NCI-H1694 (cell line): Measurements from ENCODE around the gene GPD1L.
"Not testable (repeated sequence)": the region's sequence is repeated elsewhere in the genome, so short reads cannot be mapped to it uniquely, and the experiment has no call there.

Experiments used
- DNase-seq: peaks from one replicate; lab custom pipeline; 2025; lab: John Stamatoyannopoulos, UW

The GPD1L gene

DNA sequence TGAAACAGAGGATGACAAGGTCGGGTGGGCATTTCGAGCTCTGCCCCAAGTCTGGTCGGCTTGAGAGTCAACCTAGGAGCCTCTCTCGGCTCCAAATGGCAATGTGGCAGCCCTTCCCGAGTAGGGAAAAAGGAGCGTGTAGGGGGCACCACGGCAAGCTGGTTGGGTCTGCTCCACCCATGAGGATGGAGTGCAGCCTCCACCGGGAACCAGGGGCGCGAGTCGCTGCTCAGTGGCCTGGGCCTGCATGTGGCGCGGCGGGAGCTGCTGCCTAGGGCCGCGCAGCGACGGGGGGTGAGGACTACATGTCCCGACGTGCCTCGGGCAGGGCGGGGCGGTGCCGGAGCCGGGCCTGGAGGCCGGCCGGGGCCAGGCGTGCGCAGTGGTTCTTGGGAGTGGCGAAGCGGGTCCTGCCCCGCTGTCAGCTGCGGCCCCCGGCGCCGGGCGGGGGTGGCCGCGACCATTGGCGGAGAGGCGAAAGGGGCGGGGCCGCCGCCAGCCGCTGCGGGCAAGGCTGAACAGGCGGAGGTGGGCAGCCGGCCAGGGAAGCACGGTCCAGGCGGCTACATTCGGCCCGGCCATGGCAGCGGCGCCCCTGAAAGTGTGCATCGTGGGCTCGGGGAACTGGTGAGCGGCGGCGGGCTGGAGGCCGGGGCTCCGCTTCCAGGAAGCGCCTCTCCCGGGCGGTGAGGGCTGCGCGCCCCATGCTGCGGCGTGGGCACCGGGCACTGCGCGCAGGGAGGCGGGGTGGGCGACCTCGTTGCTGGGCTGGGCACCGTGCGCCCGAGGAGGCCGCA lies at the start of gene GPD1L:
TSS of gene GPD1L (plus strand) at position 489 of the 797 bp plus-strand sequence. CDS start at position 581, 92 bp downstream.
- peak; percentile 31 for DNase-seq

GRCh38 chr3:32058465-32058864 lies 48.0 kb upstream of the GPD1L start:
- DNase-seq = not testable (repeated sequence)

- DNase-seq = no peak
These were observed 43.4 kb upstream of the GPD1L start for GRCh38 chr3:32062950-32063582.

DNA sequence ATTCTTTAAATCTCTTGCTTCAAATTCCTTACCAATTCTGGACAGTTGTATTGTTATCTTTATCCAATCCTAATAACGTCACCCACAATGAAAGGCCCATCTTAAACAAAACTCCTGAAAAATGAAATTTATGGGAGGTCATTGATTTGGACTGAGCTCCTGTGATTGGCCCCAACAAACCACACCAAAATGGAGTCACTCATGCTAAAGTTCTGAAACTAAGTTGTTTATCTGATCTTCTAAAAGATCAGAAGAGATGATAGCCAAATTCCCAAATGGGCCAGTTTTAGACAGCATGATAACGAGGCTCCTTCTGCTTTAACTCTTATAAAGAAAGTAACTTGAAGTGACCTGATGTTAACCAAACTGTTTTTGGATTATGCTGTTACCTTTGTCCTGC lies 39.7 kb upstream of the GPD1L start:
- DNase-seq = no peak

DNA sequence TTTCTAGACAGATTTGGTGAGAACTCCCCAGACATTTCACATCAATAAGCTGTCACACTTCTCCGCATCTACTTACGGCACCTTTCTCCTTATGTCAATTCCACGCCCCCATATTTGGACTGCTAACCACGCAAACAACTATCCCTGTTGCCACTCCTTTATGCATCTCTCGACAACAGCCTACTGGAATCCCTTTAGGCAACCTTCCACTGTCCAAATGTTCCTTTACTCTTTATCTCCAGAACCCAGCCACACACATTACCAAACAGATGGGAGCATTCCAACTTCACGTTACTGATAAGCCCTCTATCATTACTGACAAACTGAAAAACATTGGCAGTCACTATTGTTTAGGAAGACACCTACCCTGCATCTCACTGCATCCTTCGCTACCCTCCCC lies 32.2 kb upstream of the GPD1L start:
- not testable (repeated sequence) for DNase-seq

DNA sequence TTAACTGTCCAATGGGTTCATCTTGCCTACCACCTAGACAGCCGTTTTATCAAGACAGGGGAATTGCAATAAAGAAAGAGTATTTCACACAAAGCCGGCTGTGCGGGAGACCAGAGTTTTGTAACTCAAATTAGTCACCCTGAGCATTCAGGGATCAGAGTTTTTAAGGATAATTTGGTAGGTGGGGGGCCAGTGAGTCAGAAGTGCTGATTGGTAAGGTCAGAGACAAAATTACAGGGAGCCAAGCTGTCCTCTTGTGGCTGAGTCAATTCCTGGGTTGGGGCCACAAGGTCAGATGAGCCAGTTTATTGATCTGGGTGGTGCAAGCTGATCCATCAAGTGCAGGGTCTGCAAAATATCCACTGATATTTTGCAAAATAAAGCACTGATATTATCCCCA lies 29.9 kb upstream of the GPD1L start:
- DNase-seq = no peak

- DNase-seq = no peak
These were observed 28.9 kb upstream of the GPD1L start for GRCh38 chr3:32077260-32078084.

DNA sequence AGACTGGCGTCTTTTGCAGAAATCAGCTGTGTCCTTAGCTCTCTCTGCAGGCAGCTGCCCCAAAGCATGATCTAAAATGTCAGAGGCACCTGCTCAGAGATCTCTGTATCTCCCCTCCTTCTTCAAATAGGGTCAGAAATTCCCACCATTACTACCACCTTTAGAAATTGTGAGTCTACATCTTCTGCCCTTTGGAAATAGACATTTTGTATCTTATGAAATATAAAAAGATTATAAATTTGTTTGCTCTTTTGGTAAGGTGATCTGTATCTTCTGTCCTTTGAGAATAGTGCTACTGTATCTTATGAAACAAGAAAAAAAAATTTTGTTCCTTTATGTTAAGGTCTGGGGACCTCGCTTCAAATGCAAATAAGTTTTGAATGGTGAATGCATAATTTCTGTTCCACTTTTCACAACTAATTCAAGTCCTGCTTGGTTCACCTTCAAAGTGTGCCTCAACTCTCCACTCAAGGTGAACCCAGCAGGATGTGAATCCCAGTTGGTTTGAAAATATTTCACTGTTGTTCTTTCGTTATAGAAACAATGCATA lies 28.3 kb upstream of the GPD1L start:
- no peak for DNase-seq

DNA sequence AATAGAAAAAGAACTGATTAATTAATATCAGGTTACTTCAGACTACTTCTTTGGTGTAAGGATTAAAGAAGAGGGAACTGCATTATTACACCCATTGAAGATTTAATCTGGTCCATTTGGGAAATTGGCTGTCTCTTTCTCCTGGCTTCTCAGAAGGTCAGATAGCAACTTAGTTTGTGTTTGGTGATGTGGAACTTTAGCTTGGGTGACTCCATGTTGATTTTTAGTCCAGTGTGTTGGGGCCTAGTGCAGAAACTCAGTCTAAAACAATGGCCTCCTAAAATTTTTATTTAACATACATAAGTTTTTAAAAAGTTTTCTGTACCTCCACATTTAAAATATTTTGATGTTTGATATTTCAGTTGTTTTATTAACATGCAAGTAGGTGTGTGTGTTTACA lies 27.6 kb upstream of the GPD1L start:
- DNase-seq = no peak

DNA sequence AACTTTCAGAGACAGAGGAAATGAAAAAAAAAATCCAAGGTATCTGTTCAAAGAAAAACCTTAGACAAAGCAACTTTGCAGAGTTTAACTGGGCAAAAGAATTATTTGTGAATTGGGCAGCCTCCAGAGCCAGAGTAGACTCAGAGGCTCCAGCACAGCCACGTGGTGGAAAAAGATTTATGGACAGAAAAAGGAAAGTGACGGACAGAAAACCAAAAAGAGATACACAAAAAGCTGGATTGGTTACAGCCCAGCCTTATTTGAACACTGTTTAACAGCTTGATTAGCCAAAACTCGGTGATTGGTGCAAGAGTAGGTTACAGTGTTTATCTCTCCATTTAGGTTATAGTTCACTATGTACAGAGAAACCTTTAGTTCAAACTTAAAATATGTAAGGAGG lies 23.7 kb upstream of the GPD1L start:
- DNase-seq = no peak

GRCh38 chr3:32083702-32084270 lies 22.6 kb upstream of the GPD1L start:
- no peak for DNase-seq

- no peak for DNase-seq
These were observed 21.6 kb upstream of the GPD1L start for GRCh38 chr3:32084870-32085269.

DNA sequence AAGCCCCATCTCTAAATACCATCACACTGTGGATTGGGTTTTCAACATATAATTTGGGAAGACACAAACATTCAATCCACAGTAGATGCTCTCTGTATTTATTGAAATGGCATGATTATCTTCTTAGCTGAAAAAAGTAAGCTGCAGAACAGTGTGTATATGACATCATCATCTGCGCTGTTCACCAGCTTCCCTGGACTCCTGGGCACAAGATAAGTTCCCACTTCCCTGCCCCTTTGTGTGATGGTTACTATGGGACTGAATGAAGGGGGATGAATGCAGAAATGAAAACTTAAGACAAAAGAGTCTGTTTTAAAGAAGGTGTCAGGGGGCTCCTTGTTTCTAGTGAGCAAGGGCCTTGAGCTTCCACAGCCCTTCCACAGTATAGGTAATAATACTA lies 20.0 kb upstream of the GPD1L start:
- no peak for DNase-seq

- no peak for DNase-seq
These were observed 16.9 kb upstream of the GPD1L start for GRCh38 chr3:32089476-32089875.

GRCh38 chr3:32093204-32093603 lies 13.2 kb upstream of the GPD1L start:
- DNase-seq = no peak

- no peak for DNase-seq
These were observed 11.0 kb upstream of the GPD1L start for GRCh38 chr3:32095431-32095830.

- DNase-seq = no peak
These were observed 8.7 kb upstream of the GPD1L start for GRCh38 chr3:32097768-32098167.

DNA sequence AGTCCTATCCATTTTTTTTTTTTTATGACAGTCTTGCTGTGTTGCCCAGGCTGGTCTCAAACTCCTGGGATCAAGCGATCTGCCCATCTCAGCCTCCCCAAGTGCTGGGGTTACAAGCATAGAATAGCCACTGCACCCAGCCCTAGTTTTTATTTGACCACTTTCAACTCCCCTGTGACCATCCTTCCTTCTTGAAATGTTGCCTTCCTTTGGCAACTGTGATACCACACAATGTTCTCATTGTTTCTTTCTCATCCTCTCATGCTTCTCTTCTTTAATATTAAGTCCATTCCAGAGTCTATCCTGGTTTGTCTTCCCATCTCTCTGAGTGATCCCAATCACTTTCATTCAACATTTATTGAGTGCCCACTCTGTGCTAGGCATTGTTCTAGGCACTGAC lies 7.9 kb upstream of the GPD1L start:
- DNase-seq = no peak

- DNase-seq = no peak
These were observed 6.0 kb upstream of the GPD1L start for GRCh38 chr3:32100465-32100864.

DNA sequence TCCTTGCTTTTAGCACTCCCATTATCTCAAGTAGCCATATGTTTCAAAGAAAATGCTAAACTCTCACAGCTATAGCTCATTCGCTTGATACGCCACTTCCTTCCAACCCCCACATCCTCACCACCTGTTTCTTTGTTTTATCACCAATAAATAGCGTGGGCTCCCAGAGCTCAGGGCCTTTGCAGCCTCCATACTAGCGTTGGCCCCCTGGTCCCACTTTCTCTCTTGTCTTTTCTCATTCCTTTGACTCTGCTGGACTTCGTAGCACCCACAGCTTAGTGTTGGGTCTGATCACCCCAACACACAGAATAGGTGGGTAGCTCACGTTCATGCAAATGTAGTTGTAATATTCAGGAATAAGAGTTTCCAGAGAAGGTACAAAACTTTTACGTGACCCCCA lies 4.1 kb upstream of the GPD1L start:
- DNase-seq = no peak

DNA sequence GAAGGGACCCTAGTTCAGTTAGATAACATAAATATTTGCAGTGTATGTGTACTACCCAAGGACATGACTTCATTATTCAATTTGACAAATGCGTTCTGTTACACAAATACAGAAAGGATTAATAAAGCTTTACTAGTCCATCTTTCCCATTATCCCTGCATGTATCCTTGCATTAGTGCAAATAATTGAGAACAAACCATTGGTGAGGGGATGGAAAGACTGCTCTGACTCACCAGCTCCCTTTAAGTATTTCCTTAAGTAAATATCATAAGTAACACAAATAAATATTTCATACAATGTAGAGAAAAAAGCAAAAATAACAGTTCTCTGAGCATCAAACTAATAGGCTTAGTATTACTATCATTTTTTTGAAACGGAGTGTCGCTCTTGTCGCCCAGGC lies 1.9 kb upstream of the GPD1L start:
- no peak for DNase-seq
